Epidermal melanocyte (primary cell): ENCODE measurements around the gene GAS6.
"Not testable (repeated sequence)": the region's sequence is repeated elsewhere in the genome, so short reads cannot be mapped to it uniquely, and the experiment has no call there.

Experiments
- DNase-seq: peaks from one replicate; pipeline ENCODE4 v3.0.0; 2011; ENCODE audit warnings: low spot score; ENCODE audit not compliant: insufficient read length

GAS6 gene

DNA sequence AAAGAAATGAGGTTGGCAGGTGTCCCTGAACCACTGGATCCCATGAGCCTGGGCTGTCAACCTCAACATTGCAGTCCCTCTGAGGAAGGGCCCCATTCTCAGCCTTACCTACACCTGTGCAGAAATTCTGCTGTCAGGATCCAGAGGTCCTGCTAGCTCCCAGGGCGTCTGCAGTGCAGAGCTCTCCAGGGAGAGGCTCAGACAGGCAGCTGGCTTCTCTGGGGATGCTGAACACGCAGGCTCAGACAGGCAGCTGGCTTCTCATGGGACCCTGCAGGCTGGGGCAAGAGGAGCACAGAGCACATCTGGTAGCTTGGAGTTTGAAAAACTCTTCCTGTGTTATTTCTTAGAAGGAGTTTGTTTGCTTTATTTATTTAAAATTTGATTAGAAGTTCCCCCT is 53.9 kb downstream of the GAS6 start:
- DNase-seq: no peak

GRCh38 chr13:113808058-113808834 is 55.6 kb downstream of the GAS6 start:
- no peak for DNase-seq

- no peak for DNase-seq
These were observed 57.4 kb downstream of the GAS6 start for GRCh38 chr13:113806526-113806925.

GRCh38 chr13:113806104-113806471 is 57.8 kb downstream of the GAS6 start:
- DNase-seq: no peak

DNA sequence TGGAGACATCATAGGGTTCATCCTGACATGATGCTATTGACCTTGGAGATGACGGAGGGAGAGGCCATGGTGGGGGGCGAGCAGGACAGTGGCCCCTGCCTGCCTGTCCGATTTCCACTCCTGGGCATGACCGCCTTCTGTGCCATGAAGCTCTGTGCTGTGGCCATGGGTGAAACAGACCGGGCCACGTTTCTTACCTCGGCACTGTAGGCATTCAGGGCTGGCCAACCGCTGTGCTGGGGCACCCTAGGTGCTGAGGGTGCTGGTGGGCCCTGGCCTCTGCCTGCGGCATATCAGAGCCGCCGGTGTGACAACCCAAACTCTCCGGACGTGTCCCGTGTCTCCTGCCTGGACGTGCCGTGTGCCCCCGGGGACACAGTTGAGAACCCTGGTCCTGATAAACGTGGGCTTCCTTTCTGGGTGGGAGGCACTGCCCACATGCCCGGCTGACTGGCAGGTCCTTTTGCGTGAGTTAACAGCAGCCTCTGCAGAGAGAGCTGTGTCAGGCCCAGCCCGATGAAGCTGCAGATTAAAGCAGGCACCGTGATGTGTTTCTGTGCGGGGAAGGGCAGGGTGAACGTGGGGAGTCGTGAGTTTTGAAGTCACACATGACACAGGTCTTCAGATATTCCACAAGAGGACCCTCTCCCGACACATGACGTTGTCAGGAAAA is 58.3 kb downstream of the GAS6 start:
- no peak for DNase-seq

GRCh38 chr13:113804703-113805430 is 59.0 kb downstream of the GAS6 start:
- DNase-seq: no peak

- DNase-seq: no peak
These were observed 59.7 kb downstream of the GAS6 start for GRCh38 chr13:113804017-113804702.

- no peak for DNase-seq
These were observed 60.4 kb downstream of the GAS6 start for GRCh38 chr13:113803409-113804016.

DNA sequence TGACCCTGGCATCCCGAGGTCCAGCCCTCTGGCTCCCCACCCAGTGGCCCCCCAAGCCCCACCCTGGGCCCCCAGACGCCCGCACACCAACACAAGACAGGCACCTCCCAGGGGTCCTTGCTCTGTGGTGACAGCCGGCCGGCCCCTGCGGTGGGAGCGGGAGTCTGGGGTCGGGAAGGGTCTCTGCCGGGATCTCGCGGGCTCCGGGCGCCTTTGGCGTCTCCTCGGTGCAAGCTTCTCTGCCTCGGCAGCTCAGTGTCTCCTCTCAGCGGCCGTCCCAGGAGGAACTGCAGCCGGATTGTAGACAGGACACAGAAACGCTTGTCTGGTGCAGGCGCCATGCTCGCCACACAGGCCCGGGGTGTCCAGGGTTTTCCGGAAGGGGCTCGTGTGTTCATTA is 61.1 kb downstream of the GAS6 start:
- no peak for DNase-seq

- peak; percentile 91 for DNase-seq
These were observed 61.8 kb downstream of the GAS6 start for GRCh38 chr13:113802090-113802531.

GRCh38 chr13:113801289-113801961 is 62.5 kb downstream of the GAS6 start:
- no peak for DNase-seq

GRCh38 chr13:113800576-113800926 is 63.3 kb downstream of the GAS6 start:
- no peak for DNase-seq

DNA sequence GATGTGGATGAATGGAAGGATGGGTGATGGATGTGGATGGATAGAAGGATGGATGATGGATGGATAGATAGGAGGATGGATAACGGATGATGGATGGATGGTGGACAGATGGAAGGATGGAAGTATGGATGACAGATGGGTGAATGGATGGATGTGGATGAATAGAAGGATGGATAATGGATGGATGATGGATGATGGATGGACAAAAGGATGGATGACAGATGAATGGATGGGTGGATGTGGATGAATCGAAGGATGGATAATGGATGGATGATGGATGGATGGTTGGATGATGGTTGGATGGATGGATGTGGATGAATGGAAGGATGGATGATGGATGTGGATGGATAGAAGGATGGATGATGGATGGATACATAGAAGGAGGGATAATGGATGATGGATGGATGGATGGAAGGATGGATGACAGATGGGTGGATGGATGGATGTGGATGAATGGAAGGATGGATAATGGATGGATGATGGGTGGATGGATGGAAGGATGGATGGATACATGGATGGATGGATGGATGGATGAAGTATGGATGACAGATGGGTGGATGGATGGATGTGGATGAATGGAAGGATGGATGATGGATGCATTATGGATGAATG is 65.6 kb downstream of the GAS6 start:
- no peak for DNase-seq

DNA sequence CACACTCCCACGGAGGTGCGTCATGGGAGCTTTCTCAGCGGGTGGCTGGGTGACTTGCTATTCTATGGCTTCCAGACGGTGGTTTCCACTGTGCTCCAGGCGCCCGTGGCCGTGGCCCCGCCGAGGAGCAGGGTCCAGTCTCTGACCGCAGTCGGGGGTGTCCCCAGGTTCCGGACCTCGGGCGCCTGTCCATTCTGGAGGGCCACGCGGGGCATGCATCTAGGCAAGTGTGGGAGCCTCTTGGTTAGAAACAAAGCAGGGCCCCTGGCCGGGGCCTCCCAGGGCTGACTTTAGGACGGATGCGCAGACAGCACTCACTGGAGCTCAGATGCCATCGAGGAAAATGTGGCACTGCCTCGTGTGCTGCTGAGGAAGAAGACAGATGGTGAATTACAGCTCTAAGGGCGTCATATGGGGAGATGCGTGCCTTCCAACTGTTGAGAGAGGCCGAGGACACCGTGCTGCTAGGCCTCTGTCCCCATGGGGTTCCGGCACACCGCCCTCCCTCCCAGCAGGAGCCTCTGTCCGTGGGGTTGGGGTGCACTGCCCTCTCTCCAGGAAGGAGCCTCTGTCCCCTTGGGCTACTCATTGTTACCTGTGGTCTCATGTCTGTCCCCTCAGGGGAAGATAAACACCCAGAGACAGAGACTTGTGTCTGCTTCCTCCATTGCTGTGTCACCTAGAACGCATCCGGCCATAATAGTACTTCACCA is 66.8 kb downstream of the GAS6 start:
- DNase-seq: no peak

DNA sequence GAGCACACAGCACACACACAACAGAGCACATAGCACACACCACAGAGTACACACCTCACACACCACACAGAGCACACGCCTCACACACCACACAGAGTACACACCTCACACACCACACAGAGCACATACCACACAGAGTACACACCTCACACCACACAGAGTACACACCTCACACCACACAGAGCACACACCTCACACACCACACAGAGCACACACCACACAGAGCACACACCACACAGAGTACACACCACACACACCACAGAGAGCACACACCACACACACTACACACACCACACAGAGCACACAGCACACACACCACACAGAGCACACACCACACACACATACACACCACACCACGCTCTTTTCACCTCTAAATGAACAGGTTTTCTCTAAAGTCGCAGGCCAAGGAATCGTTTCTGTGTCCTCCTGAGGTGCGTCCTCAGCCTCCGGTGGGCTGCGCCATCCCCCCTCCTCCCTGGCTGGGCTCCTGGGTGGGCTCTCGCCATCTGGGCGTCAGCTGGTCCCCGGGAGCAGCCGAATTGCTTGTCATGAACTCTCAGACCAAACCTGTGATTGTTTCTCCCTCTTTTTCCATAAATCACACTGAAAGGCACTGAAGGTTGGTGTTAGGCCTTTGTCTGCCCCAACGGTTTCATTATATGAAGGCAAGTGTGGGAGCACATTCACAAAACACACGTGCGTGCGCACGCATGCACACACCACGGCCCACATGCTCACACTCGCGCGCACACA is 67.5 kb downstream of the GAS6 start:
- no peak for DNase-seq

GRCh38 chr13:113795362-113795761 is 68.5 kb downstream of the GAS6 start:
- not testable (repeated sequence) for DNase-seq

DNA sequence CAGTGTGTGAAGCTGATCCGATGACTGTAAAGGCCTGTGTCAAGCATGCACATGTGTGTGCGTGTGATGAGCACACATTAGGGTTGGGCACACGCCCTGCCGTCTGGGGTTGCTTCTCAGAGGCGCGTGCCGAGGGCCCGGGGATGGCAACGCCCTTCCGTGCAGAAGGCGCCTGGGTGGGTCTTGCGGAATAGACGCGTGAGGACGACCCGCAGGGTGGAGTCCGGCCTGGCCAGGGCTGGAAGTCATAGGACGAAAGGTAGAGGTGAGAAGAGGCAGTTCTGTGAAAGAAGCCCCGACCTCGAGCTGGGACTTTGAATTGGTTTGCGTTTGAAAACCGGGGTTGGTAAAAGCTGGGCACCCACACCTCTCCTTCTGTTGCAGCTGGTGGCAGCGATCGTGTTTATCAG is 69.1 kb downstream of the GAS6 start:
- no peak for DNase-seq

GRCh38 chr13:113794086-113794485 is 69.8 kb downstream of the GAS6 start:
- DNase-seq: no peak

- no peak for DNase-seq
These were observed 70.2 kb downstream of the GAS6 start for GRCh38 chr13:113793718-113794085.
